GM23338 (cell line): ENCODE results near the gene PEAR1. TPM values are rescaled to one million over a fixed set of nuclear protein-coding genes. Genes with fewer than 3 reads are reported as not detected.
A peak's percentile ranks its signal among the peaks of the same experiment; 100 is the strongest.

Experiments used
- ATAC-seq: fragments of 200-7000 bp; cut with Tn5 transposase; 3 replicates; pipeline ENCODE4 v1.9.1; 2020
- DNase-seq: peaks from one replicate; pipeline ENCODE4 v3.0.0-alpha.2; 2015; ENCODE audit warnings: low spot score
- H2AFZ ChIP-seq: fragments of 200-600 bp; sonication (generic); 2 replicates; pipeline ENCODE4 v1.8.0; 2016; ENCODE audit warnings: antibody characterized with exemption, mild to moderate bottlenecking, moderate library complexity
- H3F3A ChIP-seq: fragments of 200-600 bp; sonication (generic); replicated peaks from 2 replicates; pipeline ENCODE4 v1.8.0; 2017; ENCODE audit warnings: antibody characterized with exemption, mixed run types, low read depth
- H3K27ac ChIP-seq: fragments of 200-600 bp; sonication (generic); 2 replicates; pipeline ENCODE4 v1.6.1; 2016; ENCODE audit warnings: low read depth
- H3K27me3 ChIP-seq: fragments of 200-600 bp; sonication (generic); 2 replicates; pipeline ENCODE4 v1.8.0; 2016; ENCODE audit warnings: mild to moderate bottlenecking, mixed run types, moderate library complexity; ENCODE audit not compliant: insufficient read depth
- H3K36me3 ChIP-seq: fragments of 200-600 bp; sonication (generic); 2 replicates; pipeline ENCODE4 v1.8.0; 2016; ENCODE audit warnings: mild to moderate bottlenecking; ENCODE audit not compliant: insufficient read depth
- H3K4me1 ChIP-seq: fragments of 200-600 bp; sonication (generic); 2 replicates; pipeline ENCODE4 v1.8.0; 2016; ENCODE audit warnings: mild to moderate bottlenecking, moderate library complexity; ENCODE audit not compliant: insufficient read depth
- H3K4me2 ChIP-seq: fragments of 200-600 bp; sonication (generic); 2 replicates; pipeline ENCODE4 v1.7.1; 2017; ENCODE audit warnings: mixed run types
- H3K4me3 ChIP-seq: fragments of 200-600 bp; sonication (generic); 2 replicates; pipeline ENCODE4 v1.6.1; 2016; ENCODE audit warnings: mixed run types
- H3K79me2 ChIP-seq: fragments of 200-600 bp; sonication (generic); replicated peaks from 2 replicates; pipeline ENCODE4 v1.8.0; 2017; ENCODE audit warnings: mild to moderate bottlenecking; ENCODE audit not compliant: insufficient read depth
- H3K9me2 ChIP-seq: fragments of 200-600 bp; sonication (generic); 2 replicates; pipeline ENCODE4 v1.8.0; 2017; ENCODE audit not compliant: insufficient read depth
- H4K20me1 ChIP-seq: fragments of 200-600 bp; sonication (generic); replicated peaks from 2 replicates; pipeline ENCODE4 v1.8.0; 2017; ENCODE audit warnings: mild to moderate bottlenecking; ENCODE audit not compliant: insufficient read depth
- H3K27ac Mint-ChIP-seq: 2 replicates; pipeline ENCODE4 v1.8.0; 2020; ENCODE audit warnings: inconsistent platforms, mild to moderate bottlenecking, moderate library complexity, mixed read lengths
- H3K27me3 Mint-ChIP-seq: 3 replicates; pipeline ENCODE4 v1.8.0; 2022; ENCODE audit warnings: low read depth, mild to moderate bottlenecking, moderate library complexity, mixed read lengths, inconsistent platforms; ENCODE audit not compliant: insufficient read depth, poor library complexity
- H3K36me3 Mint-ChIP-seq: 3 replicates; pipeline ENCODE4 v1.8.0; 2021; ENCODE audit warnings: low read depth, mild to moderate bottlenecking, inconsistent platforms, moderate library complexity, mixed read lengths
- H3K4me1 Mint-ChIP-seq: 3 replicates; pipeline ENCODE4 v1.8.0; 2020; ENCODE audit warnings: mild to moderate bottlenecking, inconsistent platforms, mixed read lengths
- H3K4me3 Mint-ChIP-seq: 3 replicates; pipeline ENCODE4 v1.8.0; 2021; ENCODE audit warnings: moderate library complexity, mild to moderate bottlenecking, inconsistent platforms, mixed read lengths
- H3K9me3 Mint-ChIP-seq: 3 replicates; pipeline ENCODE4 v1.8.0; 2020; ENCODE audit warnings: moderate library complexity, mild to moderate bottlenecking, inconsistent platforms, mixed read lengths
- EZH2 ChIP-seq: fragments of 200-600 bp; sonication (generic); IDR thresholded peaks from one replicate; pipeline ENCODE4 v1.8.0; 2017; ENCODE audit warnings: antibody characterized with exemption, mild to moderate bottlenecking, low read depth; ENCODE audit not compliant: unreplicated experiment
- EZH2phosphoT487 ChIP-seq: fragments of 200-600 bp; sonication (generic); IDR thresholded peaks from one replicate; pipeline ENCODE4 v1.8.1; 2018; ENCODE audit warnings: antibody characterized with exemption; ENCODE audit not compliant: unreplicated experiment
- NANOG ChIP-seq: IDR thresholded peaks from 2 replicates; pipeline ENCODE4 v1.6.1; 2016; ENCODE audit warnings: antibody characterized with exemption, borderline replicate concordance
- STAT1 ChIP-seq: IDR thresholded peaks from one replicate; pipeline ENCODE4 v1.6.1; 2016; ENCODE audit warnings: antibody characterized with exemption; ENCODE audit not compliant: unreplicated experiment
- ZNF114 ChIP-seq: fragments of 250-450 bp; sonication (Bioruptor Pico); IDR thresholded peaks from 2 replicates; pipeline ENCODE4 v1.5.0; 2020; ENCODE audit warnings: mild to moderate bottlenecking, moderate library complexity
- polyA plus RNA-seq: library from polyadenylated mRNA; unstranded; fragments of >200 nt; fragmentation: Nextera tagmentation; extraction: Ambion mirVana; gene quantifications from 2 replicates; pipeline ENCODE4 v1.2.1, GENCODE V29; 2016
- total RNA-seq: library from RNA; depleted of rRNA; stranded (reverse); fragments of >200 nt; shearing (Covaris generic); gene quantifications from 2 replicates; pipeline ENCODE4 v1.2.3, GENCODE V29; 2014
- TF ChIP-seq, protein P1 (sequence below), 2 experiments: fragments of 200-600 bp in 1 of 2; sonication (generic) in 1 of 2; conservative IDR thresholded peaks; 2 replicates each; pipeline versions ENCODE4 v1.5.1 to v1.6.1; 2016 to 2017; ENCODE audit warnings: antibody characterized with exemption in 2 of 2, low read depth in 2 of 2, mild to moderate bottlenecking in 2 of 2, moderate library complexity in 1 of 2
- TF ChIP-seq, protein P2 (sequence below): IDR thresholded peaks from one replicate; pipeline ENCODE4 v1.6.1; 2018; ENCODE audit warnings: antibody characterized with exemption; ENCODE audit not compliant: unreplicated experiment
- TF ChIP-seq, protein P3 (sequence below): fragments of 250-450 bp; sonication (Bioruptor Pico); IDR thresholded peaks from 2 replicates; pipeline ENCODE4 v1.5.0; 2020; ENCODE audit warnings: mild to moderate bottlenecking, moderate library complexity

The PEAR1 gene
- total and polyA plus RNA-seq, 2 experiments from 2014 or later: 0.28 to 0.47 TPM

DNA sequence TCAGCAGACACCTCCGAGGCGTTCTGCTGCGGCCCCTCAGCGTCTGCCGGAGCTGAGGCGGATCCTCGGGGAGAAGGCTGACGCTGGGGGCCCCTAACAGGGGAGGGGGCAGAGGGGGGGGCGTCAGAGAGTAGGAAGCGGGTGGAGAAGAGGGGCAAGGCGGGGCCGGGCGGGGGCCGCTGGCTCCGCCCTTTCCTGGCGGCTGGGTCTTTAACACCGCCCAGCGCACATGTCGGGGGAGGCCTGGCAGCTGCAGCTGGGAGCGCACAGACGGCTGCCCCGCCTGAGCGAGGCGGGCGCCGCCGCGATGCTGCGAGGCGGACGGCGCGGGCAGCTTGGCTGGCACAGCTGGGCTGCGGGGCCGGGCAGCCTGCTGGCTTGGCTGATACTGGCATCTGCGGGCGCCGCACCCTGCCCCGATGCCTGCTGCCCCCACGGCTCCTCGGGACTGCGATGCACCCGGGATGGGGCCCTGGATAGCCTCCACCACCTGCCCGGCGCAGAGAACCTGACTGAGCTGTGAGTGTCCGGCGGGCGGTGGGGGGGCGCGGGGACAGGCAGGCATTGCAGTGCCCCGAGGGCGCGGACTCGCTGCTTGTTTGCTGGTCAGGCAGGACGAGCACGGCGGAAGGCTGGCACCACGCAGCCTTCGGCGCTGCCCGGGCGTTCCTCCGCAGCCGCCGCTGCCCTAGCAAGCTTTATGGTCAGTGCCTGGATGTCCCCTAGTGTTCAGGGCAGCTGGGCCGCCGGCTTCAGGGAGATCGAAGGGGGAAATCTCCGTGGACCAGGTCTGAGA, 32.7 kb upstream of the PEAR1 start, which contains the start of gene NTRK1:
Gene NTRK1 (plus strand): TSS at position 238 of the 796 bp plus-strand sequence. CDS start 70 bp downstream, at position 308.
- Histone ChIP-seq H3K79me2 (no peaks in the 10 kb centered on the region), H3K4me3 (peak within 1 kb of the TSS; percentile 82), H3K27me3 (peaks cover 100% of the 10 kb centered on the region), H3K4me2 (peak within 1 kb of the TSS; percentile 93), H3K9me2 (no peaks in the 10 kb centered on the region), H4K20me1 (peaks cover 5% of the 10 kb centered on the region; the same call in 1 of the 2 replicates), H3F3A (0 out of 2 replicates have a peak, but pooled peaks cover 3% of the 10 kb centered on the region), H3K36me3 (no peaks in the 10 kb centered on the region), H3K27ac (no peak within 1 kb of the TSS), H3K4me1 (peaks cover 12% of the 10 kb centered on the region; the same call in 1 of the 2 replicates), H2AFZ (peak within 1 kb of the TSS; percentile 90)
- H3K4me3 Mint-ChIP-seq: peak within 1 kb of the TSS; percentile 83
- ATAC-seq: peak; percentile 62
- TF ChIP-seq, protein P1, sequence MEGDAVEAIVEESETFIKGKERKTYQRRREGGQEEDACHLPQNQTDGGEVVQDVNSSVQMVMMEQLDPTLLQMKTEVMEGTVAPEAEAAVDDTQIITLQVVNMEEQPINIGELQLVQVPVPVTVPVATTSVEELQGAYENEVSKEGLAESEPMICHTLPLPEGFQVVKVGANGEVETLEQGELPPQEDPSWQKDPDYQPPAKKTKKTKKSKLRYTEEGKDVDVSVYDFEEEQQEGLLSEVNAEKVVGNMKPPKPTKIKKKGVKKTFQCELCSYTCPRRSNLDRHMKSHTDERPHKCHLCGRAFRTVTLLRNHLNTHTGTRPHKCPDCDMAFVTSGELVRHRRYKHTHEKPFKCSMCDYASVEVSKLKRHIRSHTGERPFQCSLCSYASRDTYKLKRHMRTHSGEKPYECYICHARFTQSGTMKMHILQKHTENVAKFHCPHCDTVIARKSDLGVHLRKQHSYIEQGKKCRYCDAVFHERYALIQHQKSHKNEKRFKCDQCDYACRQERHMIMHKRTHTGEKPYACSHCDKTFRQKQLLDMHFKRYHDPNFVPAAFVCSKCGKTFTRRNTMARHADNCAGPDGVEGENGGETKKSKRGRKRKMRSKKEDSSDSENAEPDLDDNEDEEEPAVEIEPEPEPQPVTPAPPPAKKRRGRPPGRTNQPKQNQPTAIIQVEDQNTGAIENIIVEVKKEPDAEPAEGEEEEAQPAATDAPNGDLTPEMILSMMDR (conservative IDR thresholded peaks at IDR 0.05; ENCODE audit: low read depth in 2 of 2): no peak
- TF ChIP-seq EZH2phosphoT487 (peak; percentile 85), NANOG (no peak), STAT1 (no peak), ZNF114 (CRISPR knock-in tag) (no peak), EZH2 (peak; percentile 49)
- TF ChIP-seq, protein P2, sequence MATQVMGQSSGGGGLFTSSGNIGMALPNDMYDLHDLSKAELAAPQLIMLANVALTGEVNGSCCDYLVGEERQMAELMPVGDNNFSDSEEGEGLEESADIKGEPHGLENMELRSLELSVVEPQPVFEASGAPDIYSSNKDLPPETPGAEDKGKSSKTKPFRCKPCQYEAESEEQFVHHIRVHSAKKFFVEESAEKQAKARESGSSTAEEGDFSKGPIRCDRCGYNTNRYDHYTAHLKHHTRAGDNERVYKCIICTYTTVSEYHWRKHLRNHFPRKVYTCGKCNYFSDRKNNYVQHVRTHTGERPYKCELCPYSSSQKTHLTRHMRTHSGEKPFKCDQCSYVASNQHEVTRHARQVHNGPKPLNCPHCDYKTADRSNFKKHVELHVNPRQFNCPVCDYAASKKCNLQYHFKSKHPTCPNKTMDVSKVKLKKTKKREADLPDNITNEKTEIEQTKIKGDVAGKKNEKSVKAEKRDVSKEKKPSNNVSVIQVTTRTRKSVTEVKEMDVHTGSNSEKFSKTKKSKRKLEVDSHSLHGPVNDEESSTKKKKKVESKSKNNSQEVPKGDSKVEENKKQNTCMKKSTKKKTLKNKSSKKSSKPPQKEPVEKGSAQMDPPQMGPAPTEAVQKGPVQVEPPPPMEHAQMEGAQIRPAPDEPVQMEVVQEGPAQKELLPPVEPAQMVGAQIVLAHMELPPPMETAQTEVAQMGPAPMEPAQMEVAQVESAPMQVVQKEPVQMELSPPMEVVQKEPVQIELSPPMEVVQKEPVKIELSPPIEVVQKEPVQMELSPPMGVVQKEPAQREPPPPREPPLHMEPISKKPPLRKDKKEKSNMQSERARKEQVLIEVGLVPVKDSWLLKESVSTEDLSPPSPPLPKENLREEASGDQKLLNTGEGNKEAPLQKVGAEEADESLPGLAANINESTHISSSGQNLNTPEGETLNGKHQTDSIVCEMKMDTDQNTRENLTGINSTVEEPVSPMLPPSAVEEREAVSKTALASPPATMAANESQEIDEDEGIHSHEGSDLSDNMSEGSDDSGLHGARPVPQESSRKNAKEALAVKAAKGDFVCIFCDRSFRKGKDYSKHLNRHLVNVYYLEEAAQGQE: no peak
- H3K9me3 Mint-ChIP-seq: peaks cover 3% of the 10 kb centered on the region; the same call in 1 of the 3 replicates
- peaks cover 79% of the 10 kb centered on the region for H3K27me3 Mint-ChIP-seq
- peak; percentile 77 for DNase-seq
- no peak within 1 kb of the TSS for H3K27ac Mint-ChIP-seq
- peaks cover 32% of the 10 kb centered on the region for H3K4me1 Mint-ChIP-seq
- H3K36me3 Mint-ChIP-seq: no peaks in the 10 kb centered on the region

DNA sequence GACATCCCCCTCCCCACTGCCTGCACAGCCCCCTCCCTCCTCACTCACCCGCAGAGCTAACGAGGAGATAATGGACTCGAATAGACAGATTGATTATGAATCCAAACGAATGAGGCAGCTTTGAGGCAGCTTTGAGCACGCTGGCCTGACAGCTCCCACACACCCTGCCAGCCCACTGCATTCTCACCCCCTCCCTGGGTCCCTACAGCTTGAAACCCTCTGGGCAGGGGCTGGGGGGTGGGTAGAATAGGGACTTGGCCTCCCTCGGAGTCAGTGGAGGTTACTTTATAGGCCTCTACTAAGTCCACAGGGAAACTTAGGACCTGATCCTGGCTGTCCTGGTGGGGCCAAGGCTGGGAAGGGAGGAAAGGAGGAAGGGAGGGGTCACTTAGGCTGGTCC, 30.9 kb upstream of the PEAR1 start:
- Mint-ChIP-seq H3K27me3 (peaks cover 69% of the 10 kb centered on the region), H3K4me3 (no peak overlapping the region), H3K9me3 (peaks cover 3% of the 10 kb centered on the region; the same call in 1 of the 3 replicates), H3K27ac (no peak overlapping the region), H3K36me3 (no peaks in the 10 kb centered on the region), H3K4me1 (peaks cover 35% of the 10 kb centered on the region)
- no peak overlapping the region for H3K4me3 ChIP-seq
- DNase-seq (no peak), ATAC-seq (no peak)
- no peak overlapping the region for H3K4me2 ChIP-seq
- no peak overlapping the region for H3K27ac ChIP-seq
- H3F3A ChIP-seq: 0 out of 2 replicates have a peak, but pooled peaks cover 3% of the 10 kb centered on the region
- H3K9me2 ChIP-seq: no peaks in the 10 kb centered on the region
- no peak overlapping the region for H2AFZ ChIP-seq
- H3K79me2 ChIP-seq: no peaks in the 10 kb centered on the region
- H3K27me3 ChIP-seq: peaks cover 84% of the 10 kb centered on the region
- peaks cover 5% of the 10 kb centered on the region; the same call in 1 of the 2 replicates for H4K20me1 ChIP-seq
- H3K36me3 ChIP-seq: no peaks in the 10 kb centered on the region
- H3K4me1 ChIP-seq: peaks cover 21% of the 10 kb centered on the region; the same call in 1 of the 2 replicates
- TF ChIP-seq EZH2phosphoT487: no peak
- TF ChIP-seq EZH2: no peak
- TF ChIP-seq, protein P3, sequence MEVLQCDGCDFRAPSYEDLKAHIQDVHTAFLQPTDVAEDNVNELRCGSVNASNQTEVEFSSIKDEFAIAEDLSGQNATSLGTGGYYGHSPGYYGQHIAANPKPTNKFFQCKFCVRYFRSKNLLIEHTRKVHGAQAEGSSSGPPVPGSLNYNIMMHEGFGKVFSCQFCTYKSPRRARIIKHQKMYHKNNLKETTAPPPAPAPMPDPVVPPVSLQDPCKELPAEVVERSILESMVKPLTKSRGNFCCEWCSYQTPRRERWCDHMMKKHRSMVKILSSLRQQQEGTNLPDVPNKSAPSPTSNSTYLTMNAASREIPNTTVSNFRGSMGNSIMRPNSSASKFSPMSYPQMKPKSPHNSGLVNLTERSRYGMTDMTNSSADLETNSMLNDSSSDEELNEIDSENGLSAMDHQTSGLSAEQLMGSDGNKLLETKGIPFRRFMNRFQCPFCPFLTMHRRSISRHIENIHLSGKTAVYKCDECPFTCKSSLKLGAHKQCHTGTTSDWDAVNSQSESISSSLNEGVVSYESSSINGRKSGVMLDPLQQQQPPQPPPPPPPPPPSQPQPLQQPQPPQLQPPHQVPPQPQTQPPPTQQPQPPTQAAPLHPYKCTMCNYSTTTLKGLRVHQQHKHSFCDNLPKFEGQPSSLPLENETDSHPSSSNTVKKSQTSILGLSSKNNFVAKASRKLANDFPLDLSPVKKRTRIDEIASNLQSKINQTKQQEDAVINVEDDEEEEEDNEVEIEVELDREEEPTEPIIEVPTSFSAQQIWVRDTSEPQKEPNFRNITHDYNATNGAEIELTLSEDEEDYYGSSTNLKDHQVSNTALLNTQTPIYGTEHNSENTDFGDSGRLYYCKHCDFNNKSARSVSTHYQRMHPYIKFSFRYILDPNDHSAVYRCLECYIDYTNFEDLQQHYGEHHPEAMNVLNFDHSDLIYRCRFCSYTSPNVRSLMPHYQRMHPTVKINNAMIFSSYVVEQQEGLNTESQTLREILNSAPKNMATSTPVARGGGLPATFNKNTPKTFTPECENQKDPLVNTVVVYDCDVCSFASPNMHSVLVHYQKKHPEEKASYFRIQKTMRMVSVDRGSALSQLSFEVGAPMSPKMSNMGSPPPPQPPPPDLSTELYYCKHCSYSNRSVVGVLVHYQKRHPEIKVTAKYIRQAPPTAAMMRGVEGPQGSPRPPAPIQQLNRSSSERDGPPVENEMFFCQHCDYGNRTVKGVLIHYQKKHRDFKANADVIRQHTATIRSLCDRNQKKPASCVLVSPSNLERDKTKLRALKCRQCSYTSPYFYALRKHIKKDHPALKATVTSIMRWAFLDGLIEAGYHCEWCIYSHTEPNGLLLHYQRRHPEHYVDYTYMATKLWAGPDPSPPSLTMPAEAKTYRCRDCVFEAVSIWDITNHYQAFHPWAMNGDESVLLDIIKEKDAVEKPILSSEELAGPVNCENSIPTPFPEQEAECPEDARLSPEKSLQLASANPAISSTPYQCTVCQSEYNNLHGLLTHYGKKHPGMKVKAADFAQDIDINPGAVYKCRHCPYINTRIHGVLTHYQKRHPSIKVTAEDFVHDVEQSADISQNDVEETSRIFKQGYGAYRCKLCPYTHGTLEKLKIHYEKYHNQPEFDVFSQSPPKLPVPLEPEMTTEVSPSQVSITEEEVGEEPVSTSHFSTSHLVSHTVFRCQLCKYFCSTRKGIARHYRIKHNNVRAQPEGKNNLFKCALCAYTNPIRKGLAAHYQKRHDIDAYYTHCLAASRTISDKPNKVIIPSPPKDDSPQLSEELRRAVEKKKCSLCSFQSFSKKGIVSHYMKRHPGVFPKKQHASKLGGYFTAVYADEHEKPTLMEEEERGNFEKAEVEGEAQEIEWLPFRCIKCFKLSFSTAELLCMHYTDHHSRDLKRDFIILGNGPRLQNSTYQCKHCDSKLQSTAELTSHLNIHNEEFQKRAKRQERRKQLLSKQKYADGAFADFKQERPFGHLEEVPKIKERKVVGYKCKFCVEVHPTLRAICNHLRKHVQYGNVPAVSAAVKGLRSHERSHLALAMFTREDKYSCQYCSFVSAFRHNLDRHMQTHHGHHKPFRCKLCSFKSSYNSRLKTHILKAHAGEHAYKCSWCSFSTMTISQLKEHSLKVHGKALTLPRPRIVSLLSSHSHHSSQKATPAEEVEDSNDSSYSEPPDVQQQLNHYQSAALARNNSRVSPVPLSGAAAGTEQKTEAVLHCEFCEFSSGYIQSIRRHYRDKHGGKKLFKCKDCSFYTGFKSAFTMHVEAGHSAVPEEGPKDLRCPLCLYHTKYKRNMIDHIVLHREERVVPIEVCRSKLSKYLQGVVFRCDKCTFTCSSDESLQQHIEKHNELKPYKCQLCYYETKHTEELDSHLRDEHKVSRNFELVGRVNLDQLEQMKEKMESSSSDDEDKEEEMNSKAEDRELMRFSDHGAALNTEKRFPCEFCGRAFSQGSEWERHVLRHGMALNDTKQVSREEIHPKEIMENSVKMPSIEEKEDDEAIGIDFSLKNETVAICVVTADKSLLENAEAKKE (CRISPR knock-in tag): no peak
